ENCODE measurements around the gene CD44. TPM values are rescaled to one million over a fixed set of nuclear protein-coding genes. Genes with fewer than 3 reads are reported as not detected.
"Not testable (repeated sequence)": the region's sequence is repeated elsewhere in the genome, so short reads cannot be mapped to it uniquely, and the experiment has no call there.

Gene CD44
- 613 TPM for total RNA-seq
- long read RNA-seq, full-length matches to known transcripts, result 209 of 462 reads
- long read RNA-seq, partial matches to known transcripts, result 191 of 462 reads
- long read RNA-seq, other reads (novel, unspliced or antisense), result 62 of 462 reads

GRCh38 chr11:35138943-35139721, at the start of gene CD44:
TSS of gene CD44 (plus strand) at chr11:35139171. CDS start at chr11:35139304, 133 bp downstream.
- H3K4me1 ChIP-seq, result peaks cover 45% of the 10 kb centered on the region

GRCh38 chr11:35089666-35090065, 49.3 kb upstream of the CD44 start:
- no peaks in the 10 kb centered on the region for H3K36me3 ChIP-seq
- DNase-seq (no peak), ATAC-seq (no peak)
- intact Hi-C loops (cut with DNase I), result no loop called here
- H3K27me3 ChIP-seq (ENCODE audit: low read depth), result no peaks in the 10 kb centered on the region
- H3K4me3 ChIP-seq, result no peak overlapping the region
- no peaks in the 10 kb centered on the region for H3K9me3 ChIP-seq
- no peak overlapping the region for H3K27ac ChIP-seq
- peaks cover 21% of the 10 kb centered on the region for H3K4me1 ChIP-seq
- TF ChIP-seq CTCF (IDR thresholded peaks at IDR 0.05), result no peak

More at GRCh38 chr11:35138943-35139721, at the start of gene CD44:
- H3K4me3 ChIP-seq, result peak within 1 kb of the TSS; percentile 82
- ATAC-seq (peak; percentile 87 to 90), DNase-seq (peak; percentile 85)
- H3K27me3 ChIP-seq (ENCODE audit: low read depth), result no peaks in the 10 kb centered on the region
- no peaks in the 10 kb centered on the region for H3K9me3 ChIP-seq
- no peaks in the 10 kb centered on the region for H3K36me3 ChIP-seq
- TF ChIP-seq CTCF (IDR thresholded peaks at IDR 0.05), result no peak
- intact Hi-C loops (cut with DNase I), result no loop called here
- H3K27ac ChIP-seq, result peak within 1 kb of the TSS; percentile 97

GRCh38 chr11:35090125-35090524, 48.8 kb upstream of the CD44 start:
- ATAC-seq, result no peak
- Histone ChIP-seq H3K9me3 (no peaks in the 10 kb centered on the region), H3K27me3 (ENCODE audit: low read depth) (no peaks in the 10 kb centered on the region), H3K4me3 (no peak overlapping the region), H3K4me1 (peaks cover 16% of the 10 kb centered on the region), H3K27ac (no peak overlapping the region), H3K36me3 (no peaks in the 10 kb centered on the region)
- TF ChIP-seq CTCF (IDR thresholded peaks at IDR 0.05), result no peak
- intact Hi-C loops (cut with DNase I), result no loop called here
- DNase-seq, result no peak

- intact Hi-C loops (cut with DNase I); H3K4me3 ChIP-seq; H3K27me3 ChIP-seq (ENCODE audit: low read depth); H3K27ac ChIP-seq; H3K9me3 ChIP-seq; ATAC-seq; H3K36me3 ChIP-seq; DNase-seq: not testable (repeated sequence)
- H3K4me1 ChIP-seq, result peaks cover 15% of the 10 kb centered on the region
These were observed 48.0 kb upstream of the CD44 start for GRCh38 chr11:35090991-35091390.

DNA sequence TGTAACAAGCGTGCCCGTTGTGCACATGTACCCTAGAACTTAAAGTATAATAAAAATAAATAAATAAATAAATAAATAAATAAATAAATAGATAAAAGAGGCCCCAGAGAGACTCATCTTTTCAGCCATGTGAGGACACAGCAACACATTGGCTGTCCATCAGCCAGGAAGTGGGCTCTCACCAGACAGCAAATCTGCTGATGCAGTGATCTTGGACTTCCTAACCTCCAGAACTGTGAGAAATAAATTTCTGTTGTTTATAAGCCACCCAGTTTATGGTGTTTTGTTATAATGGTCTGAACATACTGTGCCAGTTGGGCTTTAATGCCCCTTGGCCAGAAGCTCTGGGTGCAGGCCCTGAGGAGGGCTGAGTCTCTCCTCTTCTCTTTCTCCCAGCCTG, 42.2 kb upstream of the CD44 start:
- ATAC-seq, result no peak
- Histone ChIP-seq H3K9me3 (no peaks in the 10 kb centered on the region), H3K27ac (no peak overlapping the region), H3K4me1 (peaks cover 18% of the 10 kb centered on the region), H3K4me3 (no peak overlapping the region), H3K36me3 (no peaks in the 10 kb centered on the region), H3K27me3 (ENCODE audit: low read depth) (no peaks in the 10 kb centered on the region)
- no peak for TF ChIP-seq CTCF (IDR thresholded peaks at IDR 0.05)
- intact Hi-C loops (cut with DNase I), result no loop called here
- no peak for DNase-seq

DNA sequence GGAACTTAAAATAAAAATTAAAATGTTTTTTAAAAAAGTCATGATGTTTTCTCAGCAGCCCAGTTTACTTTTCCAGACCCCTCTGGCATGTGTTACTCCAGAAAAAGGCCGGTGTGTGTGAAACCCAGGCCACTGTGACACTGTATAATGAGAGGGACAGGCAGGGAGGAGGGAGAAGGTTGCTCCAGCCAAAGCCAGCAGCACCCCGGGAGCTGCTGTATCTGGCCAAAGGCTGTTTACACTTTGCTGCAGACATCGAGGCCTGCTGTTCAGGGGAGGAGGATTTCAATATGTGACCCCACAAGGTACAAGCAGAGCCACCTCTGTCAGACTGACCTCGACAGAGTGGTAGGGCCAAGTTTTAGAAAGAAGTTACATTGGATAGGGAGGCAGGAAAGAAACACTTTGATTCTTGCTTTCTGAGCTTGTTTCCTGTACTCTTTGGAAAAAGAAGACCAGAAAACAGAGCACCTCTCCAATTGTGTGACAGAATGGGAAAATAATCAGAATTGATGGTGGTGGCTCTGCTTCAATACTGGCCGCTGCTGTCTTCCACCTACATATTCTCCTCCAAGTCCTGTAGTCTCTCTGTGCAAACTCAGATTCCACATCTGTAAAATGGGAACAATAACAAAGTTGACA, 41.0 kb upstream of the CD44 start:
- Histone ChIP-seq H3K9me3 (no peaks in the 10 kb centered on the region), H3K4me3 (no peak overlapping the region), H3K27me3 (ENCODE audit: low read depth) (no peaks in the 10 kb centered on the region), H3K4me1 (peaks cover 18% of the 10 kb centered on the region), H3K36me3 (no peaks in the 10 kb centered on the region), H3K27ac (no peak overlapping the region)
- no peak for TF ChIP-seq CTCF (IDR thresholded peaks at IDR 0.05)
- DNase-seq (no peak), ATAC-seq (no peak)
- intact Hi-C loops (cut with DNase I), result no loop called here
